ENCODE results near the gene HDC. TPM values are rescaled to one million over a fixed set of nuclear protein-coding genes. Genes with fewer than 3 reads are reported as not detected.

HDC gene
- polyA plus RNA-seq, 4 donors, result 0.22 to 0.54 TPM; not detected in 2

DNA sequence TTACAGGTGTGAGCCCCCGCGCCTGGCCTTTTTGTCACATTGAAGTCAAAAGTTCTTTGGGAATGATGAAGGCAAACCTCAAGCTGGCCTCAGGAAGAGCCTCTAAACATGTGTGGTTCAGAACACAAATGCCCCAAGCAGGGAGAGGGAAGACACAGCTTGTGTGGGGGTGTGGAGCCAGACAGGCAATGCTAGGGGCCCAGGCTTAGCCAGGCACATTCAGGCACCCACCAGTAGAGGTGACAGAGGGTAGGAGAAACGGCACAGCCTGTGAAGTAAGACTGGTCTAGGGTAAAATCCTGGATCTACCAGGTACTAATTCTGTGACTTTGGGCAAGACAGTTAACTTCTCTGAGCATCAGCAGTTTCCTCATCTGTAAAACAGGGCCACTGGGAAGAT lies 3.5 kb downstream of the HDC start:
- H3K4me1 ChIP-seq (ENCODE audit: control insufficient read depth in 3 of 3, insufficient read depth in 2 of 3, low read depth in 1 of 3, low read length in 2 of 3), result no peaks in the 10 kb centered on the region
- H3K36me3 ChIP-seq (ENCODE audit: control insufficient read depth in 3 of 3, insufficient read depth in 2 of 3, low read depth in 1 of 3, low read length in 3 of 3), result no peaks in the 10 kb centered on the region
- no peak for FAIRE-seq
- no peak overlapping the region for H3K27ac ChIP-seq (ENCODE audit: low read depth in 1 of 3, low read length in 2 of 3)
- no peak overlapping the region for H3K4me3 ChIP-seq (ENCODE audit: low read depth in 1 of 3, low read length in 3 of 3)
- no peak for DNase-seq
- H3K9me3 ChIP-seq (ENCODE audit: control insufficient read depth in 2 of 2, insufficient read depth in 1 of 2, low read depth in 1 of 2, low read length in 1 of 2), result no peaks in the 10 kb centered on the region
- WGBS, 3 donors, result 82 to 91% (median 84%) methylated on average over 3 of the region's 3 CpGs
- no peaks in the 10 kb centered on the region for H3K27me3 ChIP-seq (ENCODE audit: control insufficient read depth in 3 of 3, insufficient read depth in 3 of 3, low read length in 3 of 3)

DNA sequence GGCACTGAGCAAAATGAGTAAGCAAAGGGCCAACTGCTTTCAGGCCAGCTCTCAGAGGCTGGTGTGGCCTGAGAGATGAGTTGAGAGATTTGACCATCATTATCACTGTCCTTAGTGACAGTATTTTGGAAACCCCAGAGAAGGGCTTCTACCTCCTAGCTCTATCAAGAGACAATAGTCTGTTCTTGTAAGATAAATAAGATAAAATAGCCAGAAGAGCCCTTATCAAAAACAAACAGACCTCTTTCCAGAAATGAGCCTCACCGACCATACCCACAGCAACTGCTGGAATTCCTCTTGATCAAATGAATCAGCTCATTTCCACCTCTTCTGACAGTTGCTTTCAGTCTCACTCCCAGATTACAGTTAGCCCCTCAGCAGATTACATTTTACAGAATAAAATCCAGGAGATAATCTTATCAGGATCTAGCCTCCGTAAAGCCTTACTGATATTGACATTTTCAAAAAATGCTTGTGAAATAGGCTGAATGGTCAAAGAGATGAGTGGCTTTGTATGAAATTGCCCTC lies 4.5 kb downstream of the HDC start:
- FAIRE-seq (no peak), DNase-seq (no peak)
- no peak overlapping the region for H3K4me3 ChIP-seq (ENCODE audit: low read depth in 1 of 3, low read length in 3 of 3)
- H3K4me1 ChIP-seq (ENCODE audit: control insufficient read depth in 3 of 3, insufficient read depth in 2 of 3, low read depth in 1 of 3, low read length in 2 of 3), result no peaks in the 10 kb centered on the region
- 44 to 58% (median 56%) methylated on average over 2 of the region's 2 CpGs for WGBS, 3 donors
- no peaks in the 10 kb centered on the region for H3K27me3 ChIP-seq (ENCODE audit: control insufficient read depth in 3 of 3, insufficient read depth in 3 of 3, low read length in 3 of 3)
- no peak overlapping the region for H3K27ac ChIP-seq (ENCODE audit: low read depth in 1 of 3, low read length in 2 of 3)
- H3K9me3 ChIP-seq (ENCODE audit: control insufficient read depth in 2 of 2, insufficient read depth in 1 of 2, low read depth in 1 of 2, low read length in 1 of 2), result no peaks in the 10 kb centered on the region
- H3K36me3 ChIP-seq (ENCODE audit: control insufficient read depth in 3 of 3, insufficient read depth in 2 of 3, low read depth in 1 of 3, low read length in 3 of 3), result no peaks in the 10 kb centered on the region

DNA sequence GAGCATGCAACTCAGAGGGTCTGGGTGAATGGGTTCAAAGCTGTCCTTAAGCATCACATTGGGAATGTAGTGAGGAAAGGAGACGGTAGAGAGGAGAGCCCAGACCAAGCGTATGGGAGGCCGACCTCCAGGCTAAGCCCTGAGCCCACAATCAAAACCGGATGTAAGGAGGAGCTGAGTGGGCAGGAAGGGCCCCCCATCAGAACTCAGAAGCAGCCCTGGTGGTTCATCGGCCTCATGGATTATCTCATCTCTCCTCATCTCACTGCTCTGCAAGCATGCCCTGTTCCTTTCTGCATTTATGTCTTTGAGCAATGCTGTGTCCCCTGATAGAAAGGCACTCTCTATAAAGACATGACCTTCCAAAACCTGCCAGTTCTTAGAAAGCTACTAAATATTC lies 6.2 kb downstream of the HDC start:
- DNase-seq (no peak), FAIRE-seq (no peak)
- H3K36me3 ChIP-seq (ENCODE audit: control insufficient read depth in 3 of 3, insufficient read depth in 2 of 3, low read depth in 1 of 3, low read length in 3 of 3), result no peaks in the 10 kb centered on the region
- no peak overlapping the region for H3K4me3 ChIP-seq (ENCODE audit: low read depth in 1 of 3, low read length in 3 of 3)
- H3K9me3 ChIP-seq (ENCODE audit: control insufficient read depth in 2 of 2, insufficient read depth in 1 of 2, low read depth in 1 of 2, low read length in 1 of 2), result no peaks in the 10 kb centered on the region
- H3K4me1 ChIP-seq (ENCODE audit: control insufficient read depth in 3 of 3, insufficient read depth in 2 of 3, low read depth in 1 of 3, low read length in 2 of 3), result no peaks in the 10 kb centered on the region
- WGBS, 3 donors, result 58 to 81% (median 76%) methylated on average over 5 of the region's 5 CpGs
- H3K27me3 ChIP-seq (ENCODE audit: control insufficient read depth in 3 of 3, insufficient read depth in 3 of 3, low read length in 3 of 3), result no peaks in the 10 kb centered on the region
- H3K27ac ChIP-seq (ENCODE audit: low read depth in 1 of 3, low read length in 2 of 3), result no peak overlapping the region

DNA sequence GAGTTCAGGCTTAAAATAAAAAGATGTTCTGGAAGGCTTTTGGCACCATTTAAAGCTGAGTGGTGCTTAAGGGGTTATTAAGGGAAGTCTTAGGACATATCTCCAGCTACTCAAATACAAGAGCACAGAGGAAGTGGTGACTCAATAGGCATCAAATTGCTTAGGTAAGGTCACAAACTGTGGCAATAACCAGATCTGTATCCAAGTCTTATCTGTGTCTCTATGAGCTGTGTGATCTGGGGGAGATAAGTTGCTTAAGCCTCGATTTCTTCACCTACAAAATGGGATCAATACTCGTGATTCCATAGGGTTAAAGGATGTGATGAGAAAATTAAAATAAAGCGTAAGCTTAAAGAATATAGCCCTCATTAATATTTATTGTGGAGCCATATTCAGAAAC lies 7.6 kb downstream of the HDC start:
- FAIRE-seq, result no peak
- DNase-seq, result no peak
- Histone ChIP-seq H3K27ac (ENCODE audit: low read depth in 1 of 3, low read length in 2 of 3) (no peak overlapping the region), H3K4me1 (ENCODE audit: control insufficient read depth in 3 of 3, insufficient read depth in 2 of 3, low read depth in 1 of 3, low read length in 2 of 3) (no peaks in the 10 kb centered on the region), H3K36me3 (ENCODE audit: control insufficient read depth in 3 of 3, insufficient read depth in 2 of 3, low read depth in 1 of 3, low read length in 3 of 3) (no peaks in the 10 kb centered on the region), H3K9me3 (ENCODE audit: control insufficient read depth in 2 of 2, insufficient read depth in 1 of 2, low read depth in 1 of 2, low read length in 1 of 2) (no peaks in the 10 kb centered on the region), H3K4me3 (ENCODE audit: low read depth in 1 of 3, low read length in 3 of 3) (no peak overlapping the region), H3K27me3 (ENCODE audit: control insufficient read depth in 3 of 3, insufficient read depth in 3 of 3, low read length in 3 of 3) (no peaks in the 10 kb centered on the region)
- WGBS, 3 donors, result 76 to 78% (median 77%) methylated on average over 3 of the region's 3 CpGs

DNA sequence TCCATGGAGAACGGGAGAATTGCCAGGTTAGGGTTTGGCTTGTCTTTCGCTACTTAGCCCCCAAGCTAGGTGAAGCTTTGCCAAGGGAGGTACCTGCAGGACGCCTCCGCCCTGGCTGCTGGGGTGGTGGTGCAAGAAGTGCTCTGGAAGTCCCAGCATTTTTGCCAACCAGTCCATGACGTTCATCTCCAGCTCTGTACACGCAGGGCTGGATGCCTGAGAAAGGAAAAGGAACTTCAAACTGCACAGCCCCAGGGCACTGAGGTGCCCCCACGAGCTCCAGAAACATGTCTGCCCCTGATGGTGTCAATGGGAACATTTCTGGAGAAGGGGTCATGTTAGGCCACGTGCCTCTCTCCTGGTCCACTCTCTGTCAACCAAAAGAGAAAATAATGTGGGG lies 8.2 kb downstream of the HDC start:
- no peaks in the 10 kb centered on the region for H3K36me3 ChIP-seq (ENCODE audit: control insufficient read depth in 3 of 3, insufficient read depth in 2 of 3, low read depth in 1 of 3, low read length in 3 of 3)

DNA sequence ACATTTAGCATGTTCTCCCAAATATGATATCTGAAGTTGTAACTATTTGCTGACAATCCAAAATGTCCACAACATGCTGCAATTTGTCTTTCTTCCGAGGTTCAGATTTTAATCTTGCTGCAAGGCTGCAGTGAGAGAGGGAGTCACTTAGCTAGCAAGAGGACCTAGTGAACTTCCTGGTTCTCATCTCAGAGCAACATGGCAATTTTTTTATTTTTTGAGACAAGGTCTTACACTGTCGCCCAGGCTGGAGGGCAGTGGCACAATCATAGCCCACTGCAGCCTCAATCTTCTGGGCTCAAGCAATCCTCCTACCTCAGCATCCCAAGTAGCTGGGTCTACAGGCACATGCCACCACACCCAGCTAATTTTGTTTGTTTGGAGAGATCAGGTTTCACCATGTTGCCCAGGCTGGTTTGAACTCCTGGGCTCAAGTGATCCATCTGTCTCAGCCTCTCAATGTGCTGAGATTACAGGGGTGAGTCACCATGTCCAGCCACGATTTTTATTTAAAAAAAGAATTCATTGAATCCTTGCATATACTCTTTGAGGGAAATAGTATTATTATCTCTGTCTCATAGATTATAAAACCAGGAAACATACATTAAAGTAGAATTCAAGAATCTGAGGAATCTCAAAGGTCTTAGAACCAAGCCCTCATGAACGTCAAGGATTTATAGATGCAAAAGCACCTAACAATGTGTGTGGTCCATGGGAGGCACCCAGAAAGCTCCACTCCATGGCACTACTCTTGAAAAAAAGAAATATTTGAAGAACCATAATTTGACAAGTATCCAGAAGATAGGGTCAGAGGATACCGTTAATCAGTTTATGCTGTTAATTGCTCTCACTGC lies 9.1 kb downstream of the HDC start:
- DNase-seq (no peak), FAIRE-seq (no peak)
- WGBS, 3 donors, result 42 to 61% (median 43%) methylated on average over 5 of the region's 5 CpGs
- Histone ChIP-seq H3K27me3 (ENCODE audit: control insufficient read depth in 3 of 3, insufficient read depth in 3 of 3, low read length in 3 of 3) (no peaks in the 10 kb centered on the region), H3K4me3 (ENCODE audit: low read depth in 1 of 3, low read length in 3 of 3) (no peak overlapping the region), H3K9me3 (ENCODE audit: control insufficient read depth in 2 of 2, insufficient read depth in 1 of 2, low read depth in 1 of 2, low read length in 1 of 2) (no peaks in the 10 kb centered on the region), H3K4me1 (ENCODE audit: control insufficient read depth in 3 of 3, insufficient read depth in 2 of 3, low read depth in 1 of 3, low read length in 2 of 3) (no peaks in the 10 kb centered on the region), H3K36me3 (ENCODE audit: control insufficient read depth in 3 of 3, insufficient read depth in 2 of 3, low read depth in 1 of 3, low read length in 3 of 3) (no peaks in the 10 kb centered on the region), H3K27ac (ENCODE audit: low read depth in 1 of 3, low read length in 2 of 3) (no peak overlapping the region)

More for the DNA sequence above, 8.2 kb downstream of the HDC start:
- no peak overlapping the region for H3K4me3 ChIP-seq (ENCODE audit: low read depth in 1 of 3, low read length in 3 of 3)
- no peak overlapping the region for H3K27ac ChIP-seq (ENCODE audit: low read depth in 1 of 3, low read length in 2 of 3)
- H3K27me3 ChIP-seq (ENCODE audit: control insufficient read depth in 3 of 3, insufficient read depth in 3 of 3, low read length in 3 of 3), result no peaks in the 10 kb centered on the region
- no peaks in the 10 kb centered on the region for H3K9me3 ChIP-seq (ENCODE audit: control insufficient read depth in 2 of 2, insufficient read depth in 1 of 2, low read depth in 1 of 2, low read length in 1 of 2)
- no peaks in the 10 kb centered on the region for H3K4me1 ChIP-seq (ENCODE audit: control insufficient read depth in 3 of 3, insufficient read depth in 2 of 3, low read depth in 1 of 3, low read length in 2 of 3)
- WGBS, 3 donors, result 84 to 94% (median 90%) methylated on average over 8 of the region's 8 CpGs
- FAIRE-seq (no peak), DNase-seq (no peak)

DNA sequence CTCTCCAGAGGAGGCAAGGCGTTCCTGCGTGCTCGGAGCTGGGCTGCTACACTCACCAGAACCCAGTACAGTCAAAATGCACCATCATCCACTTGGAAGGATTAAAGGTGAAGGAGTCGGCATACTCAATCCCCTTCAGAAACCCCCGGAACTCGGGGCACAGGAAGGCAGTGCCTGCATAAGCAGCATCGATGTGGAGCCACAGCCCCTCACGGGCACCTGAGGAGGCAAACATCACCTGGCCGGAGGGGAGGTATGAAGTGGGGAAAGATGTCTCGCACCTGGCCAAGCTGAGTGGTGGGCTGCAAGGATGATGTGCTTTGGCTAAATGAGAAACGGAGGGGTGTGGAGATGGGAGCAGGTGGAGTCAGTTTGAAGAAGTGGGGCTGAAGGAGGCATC lies 13.0 kb downstream of the HDC start:
- Histone ChIP-seq H3K36me3 (ENCODE audit: control insufficient read depth in 3 of 3, insufficient read depth in 2 of 3, low read depth in 1 of 3, low read length in 3 of 3) (no peaks in the 10 kb centered on the region), H3K27me3 (ENCODE audit: control insufficient read depth in 3 of 3, insufficient read depth in 3 of 3, low read length in 3 of 3) (no peaks in the 10 kb centered on the region), H3K4me1 (ENCODE audit: control insufficient read depth in 3 of 3, insufficient read depth in 2 of 3, low read depth in 1 of 3, low read length in 2 of 3) (no peaks in the 10 kb centered on the region), H3K9me3 (ENCODE audit: control insufficient read depth in 2 of 2, insufficient read depth in 1 of 2, low read depth in 1 of 2, low read length in 1 of 2) (no peaks in the 10 kb centered on the region), H3K27ac (ENCODE audit: low read depth in 1 of 3, low read length in 2 of 3) (no peak overlapping the region), H3K4me3 (ENCODE audit: low read depth in 1 of 3, low read length in 3 of 3) (no peak overlapping the region)
- DNase-seq (no peak), FAIRE-seq (no peak)
- 92 to 96% (median 93%) methylated on average over 11 of the region's 11 CpGs for WGBS, 3 donors

DNA sequence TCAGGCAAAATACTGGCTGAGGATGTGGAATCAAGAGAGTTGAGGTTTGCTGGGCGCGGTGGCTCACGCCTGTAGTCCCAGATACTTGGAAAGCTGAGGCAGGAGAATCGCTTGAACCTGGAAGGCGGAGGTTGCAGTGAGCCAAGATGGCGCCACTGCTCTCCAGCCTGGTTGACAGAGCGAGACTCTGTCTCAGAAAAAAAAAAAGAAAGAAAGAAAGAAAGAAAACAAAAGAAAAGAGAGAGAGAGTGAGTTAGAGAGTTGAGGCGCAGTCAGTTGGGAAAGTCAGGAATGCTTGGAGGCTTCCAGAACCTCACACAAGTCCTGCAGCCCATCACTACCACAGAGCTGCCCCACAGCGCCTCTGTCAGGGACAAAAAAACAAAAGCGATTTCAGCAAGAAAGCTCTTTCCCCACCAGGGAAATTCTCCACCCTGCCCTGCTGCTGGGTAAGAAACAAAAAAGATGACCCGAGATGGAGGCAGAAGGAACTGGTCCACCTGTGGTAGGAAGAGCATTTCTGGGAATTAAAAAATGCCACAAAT lies 13.8 kb downstream of the HDC start:
- H3K27me3 ChIP-seq (ENCODE audit: control insufficient read depth in 3 of 3, insufficient read depth in 3 of 3, low read length in 3 of 3), result no peaks in the 10 kb centered on the region
- 82 to 94% (median 90%) methylated on average over 11 of the region's 11 CpGs for WGBS, 3 donors
- FAIRE-seq, result no peak

More for the DNA sequence above, 13.8 kb downstream of the HDC start:
- DNase-seq, result no peak
- no peaks in the 10 kb centered on the region for H3K36me3 ChIP-seq (ENCODE audit: control insufficient read depth in 3 of 3, insufficient read depth in 2 of 3, low read depth in 1 of 3, low read length in 3 of 3)
- no peaks in the 10 kb centered on the region for H3K9me3 ChIP-seq (ENCODE audit: control insufficient read depth in 2 of 2, insufficient read depth in 1 of 2, low read depth in 1 of 2, low read length in 1 of 2)
- H3K4me3 ChIP-seq (ENCODE audit: low read depth in 1 of 3, low read length in 3 of 3), result no peak overlapping the region
- H3K4me1 ChIP-seq (ENCODE audit: control insufficient read depth in 3 of 3, insufficient read depth in 2 of 3, low read depth in 1 of 3, low read length in 2 of 3), result no peaks in the 10 kb centered on the region
- H3K27ac ChIP-seq (ENCODE audit: low read depth in 1 of 3, low read length in 2 of 3), result no peak overlapping the region

Data from small intestine (tissue), 7 donors.